Measurements from ENCODE around the gene FLNB.

DNA sequence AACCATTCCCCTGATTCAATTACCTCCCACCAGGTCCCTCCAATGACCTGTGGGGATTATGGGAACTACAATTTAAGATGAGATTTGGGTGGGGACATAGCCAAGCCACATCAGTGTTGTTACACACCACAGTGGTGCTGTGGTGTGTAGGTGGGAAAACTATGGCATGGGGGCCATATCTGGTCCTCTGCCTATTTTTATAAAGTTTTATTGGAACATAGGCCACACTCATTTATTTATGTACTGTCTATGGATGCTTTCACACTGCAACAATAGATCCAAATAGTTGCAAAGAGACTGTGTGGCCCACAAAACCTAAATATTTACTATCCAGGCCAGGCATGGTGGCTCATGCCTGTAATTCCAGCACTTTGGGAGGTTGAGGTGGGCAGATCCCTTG, 46.4 kb downstream of the FLNB start:
- TF ChIP-seq, protein P1, sequence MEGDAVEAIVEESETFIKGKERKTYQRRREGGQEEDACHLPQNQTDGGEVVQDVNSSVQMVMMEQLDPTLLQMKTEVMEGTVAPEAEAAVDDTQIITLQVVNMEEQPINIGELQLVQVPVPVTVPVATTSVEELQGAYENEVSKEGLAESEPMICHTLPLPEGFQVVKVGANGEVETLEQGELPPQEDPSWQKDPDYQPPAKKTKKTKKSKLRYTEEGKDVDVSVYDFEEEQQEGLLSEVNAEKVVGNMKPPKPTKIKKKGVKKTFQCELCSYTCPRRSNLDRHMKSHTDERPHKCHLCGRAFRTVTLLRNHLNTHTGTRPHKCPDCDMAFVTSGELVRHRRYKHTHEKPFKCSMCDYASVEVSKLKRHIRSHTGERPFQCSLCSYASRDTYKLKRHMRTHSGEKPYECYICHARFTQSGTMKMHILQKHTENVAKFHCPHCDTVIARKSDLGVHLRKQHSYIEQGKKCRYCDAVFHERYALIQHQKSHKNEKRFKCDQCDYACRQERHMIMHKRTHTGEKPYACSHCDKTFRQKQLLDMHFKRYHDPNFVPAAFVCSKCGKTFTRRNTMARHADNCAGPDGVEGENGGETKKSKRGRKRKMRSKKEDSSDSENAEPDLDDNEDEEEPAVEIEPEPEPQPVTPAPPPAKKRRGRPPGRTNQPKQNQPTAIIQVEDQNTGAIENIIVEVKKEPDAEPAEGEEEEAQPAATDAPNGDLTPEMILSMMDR (IDR thresholded peaks at IDR 0.05), result no peak
- TF ChIP-seq POLR2A (IDR thresholded peaks at IDR 0.05) (no peak), POLR2AphosphoS5 (IDR thresholded peaks at IDR 0.05) (no peak)
